ENCODE data around the gene MYRFL.

Gene MYRFL

GRCh38 chr12:69868695-69869094 lies 43.7 kb downstream of the MYRFL start:
- no peak overlapping the region for H2AFZ ChIP-seq (ENCODE audit: low read length)
- no peaks in the 10 kb centered on the region for H3K9me3 ChIP-seq (ENCODE audit: low read length)
- no peak for TF ChIP-seq EZH2 (IDR thresholded peaks at IDR 0.05; ENCODE audit: borderline replicate concordance, low read length)
- TF ChIP-seq CTCF (IDR thresholded peaks at IDR 0.05; ENCODE audit: low read length) = no peak
- no peaks in the 10 kb centered on the region for H3K79me2 ChIP-seq (ENCODE audit: insufficient read depth, low read length)
- no peaks in the 10 kb centered on the region for H4K20me1 ChIP-seq (ENCODE audit: insufficient read depth, low read length)
- no peaks in the 10 kb centered on the region for H3K27me3 ChIP-seq (ENCODE audit: insufficient read depth, low read length)
- H3F3A ChIP-seq (ENCODE audit: insufficient read depth, low read length) = no peaks in the 10 kb centered on the region
- no peak overlapping the region for H3K27ac ChIP-seq (ENCODE audit: low read depth, low read length, poor library complexity, severe bottlenecking)
- H3K4me1 ChIP-seq (ENCODE audit: insufficient read depth, low read length, severe bottlenecking) = no peaks in the 10 kb centered on the region
- no peaks in the 10 kb centered on the region for H3K9me2 ChIP-seq (ENCODE audit: low read depth, low read length)
- no peak overlapping the region for H3K9ac ChIP-seq (ENCODE audit: low read length)
- no peaks in the 10 kb centered on the region for H3K36me3 ChIP-seq (ENCODE audit: insufficient read depth, low read length)
- H3K4me3 ChIP-seq (ENCODE audit: low read depth, low read length, poor library complexity, severe bottlenecking) = no peak overlapping the region
- no peak overlapping the region for H3K4me2 ChIP-seq (ENCODE audit: low read length)

GRCh38 chr12:69872804-69873203 lies 47.8 kb downstream of the MYRFL start:
- Histone ChIP-seq H3K4me1 (ENCODE audit: insufficient read depth, low read length, severe bottlenecking) (no peaks in the 10 kb centered on the region), H3F3A (ENCODE audit: insufficient read depth, low read length) (no peaks in the 10 kb centered on the region), H3K9ac (ENCODE audit: low read length) (no peak overlapping the region), H3K9me2 (ENCODE audit: low read depth, low read length) (no peaks in the 10 kb centered on the region), H3K79me2 (ENCODE audit: insufficient read depth, low read length) (no peaks in the 10 kb centered on the region), H3K4me3 (ENCODE audit: low read depth, low read length, poor library complexity, severe bottlenecking) (no peak overlapping the region), H4K20me1 (ENCODE audit: insufficient read depth, low read length) (no peaks in the 10 kb centered on the region), H3K36me3 (ENCODE audit: insufficient read depth, low read length) (no peaks in the 10 kb centered on the region), H3K4me2 (ENCODE audit: low read length) (no peak overlapping the region), H3K9me3 (ENCODE audit: low read length) (no peaks in the 10 kb centered on the region), H3K27me3 (ENCODE audit: insufficient read depth, low read length) (no peaks in the 10 kb centered on the region), H3K27ac (ENCODE audit: low read depth, low read length, poor library complexity, severe bottlenecking) (no peak overlapping the region), H2AFZ (ENCODE audit: low read length) (no peak overlapping the region)
- no peak for TF ChIP-seq EZH2 (IDR thresholded peaks at IDR 0.05; ENCODE audit: borderline replicate concordance, low read length)
- TF ChIP-seq CTCF (IDR thresholded peaks at IDR 0.05; ENCODE audit: low read length) = no peak

- Histone ChIP-seq H3K9ac (ENCODE audit: low read length) (no peak overlapping the region), H2AFZ (ENCODE audit: low read length) (no peak overlapping the region), H3K27me3 (ENCODE audit: insufficient read depth, low read length) (no peaks in the 10 kb centered on the region), H3K79me2 (ENCODE audit: insufficient read depth, low read length) (no peaks in the 10 kb centered on the region), H3K36me3 (ENCODE audit: insufficient read depth, low read length) (no peaks in the 10 kb centered on the region), H3F3A (ENCODE audit: insufficient read depth, low read length) (no peaks in the 10 kb centered on the region), H3K4me1 (ENCODE audit: insufficient read depth, low read length, severe bottlenecking) (no peaks in the 10 kb centered on the region), H3K4me2 (ENCODE audit: low read length) (no peak overlapping the region), H3K9me3 (ENCODE audit: low read length) (no peaks in the 10 kb centered on the region), H3K9me2 (ENCODE audit: low read depth, low read length) (no peaks in the 10 kb centered on the region), H4K20me1 (ENCODE audit: insufficient read depth, low read length) (no peaks in the 10 kb centered on the region), H3K27ac (ENCODE audit: low read depth, low read length, poor library complexity, severe bottlenecking) (no peak overlapping the region), H3K4me3 (ENCODE audit: low read depth, low read length, poor library complexity, severe bottlenecking) (no peak overlapping the region)
- TF ChIP-seq EZH2 (IDR thresholded peaks at IDR 0.05; ENCODE audit: borderline replicate concordance, low read length) (no peak), CTCF (IDR thresholded peaks at IDR 0.05; ENCODE audit: low read length) (no peak)
Measured at GRCh38 chr12:69873429-69873828, 48.4 kb downstream of the MYRFL start.

All from OCI-LY1 (cell line).